Dendritic cell treated with granulocyte-macrophage colony-stimulating factor and Interleukin-4, amounts not matched to agents 40 ng/mL and 50 ng/mL, for 4 days (primary cell): ENCODE measurements around the gene GPX4.
"Not testable (repeated sequence)": the region's sequence is repeated elsewhere in the genome, so short reads cannot be mapped to it uniquely, and the experiment has no call there.

Source experiments
- H3K27ac Mint-ChIP-seq: one replicate; pipeline ENCODE4 v1.8.0; 2022; ENCODE audit warnings: mild to moderate bottlenecking, mixed read lengths
- H3K27me3 Mint-ChIP-seq: one replicate; pipeline ENCODE4 v1.8.0; 2022; ENCODE audit warnings: mild to moderate bottlenecking, mixed read lengths
- H3K36me3 Mint-ChIP-seq: one replicate; pipeline ENCODE4 v1.8.0; 2022; ENCODE audit warnings: low read depth, mixed read lengths
- H3K4me1 Mint-ChIP-seq: one replicate; pipeline ENCODE4 v1.8.0; 2022; ENCODE audit warnings: low read depth, mixed read lengths
- H3K4me3 Mint-ChIP-seq: one replicate; pipeline ENCODE4 v1.8.0; 2022; ENCODE audit warnings: mild to moderate bottlenecking, moderate library complexity, mixed read lengths
- H3K9me3 Mint-ChIP-seq: one replicate; pipeline ENCODE4 v1.8.0; 2022; ENCODE audit warnings: mixed read lengths
- intact Hi-C: fragments of 100-400 bp; cut with micrococcal nuclease; formaldehyde crosslinking; loops from one replicate; pipeline ENCODE4 v1.15.0; 2022

The GPX4 gene

GRCh38 chr19:1107661-1108261 is 4.0 kb downstream of the GPX4 start:
- Mint-ChIP-seq H3K27ac (peak overlapping the region; percentile 93), H3K27me3 (no peaks in the 10 kb centered on the region), H3K4me3 (no peak overlapping the region), H3K36me3 (peaks cover 76% of the 10 kb centered on the region), H3K9me3 (no peaks in the 10 kb centered on the region), H3K4me1 (peaks cover 33% of the 10 kb centered on the region)
- intact Hi-C loops = no loop called here

GRCh38 chr19:1108291-1109031 is 4.7 kb downstream of the GPX4 start:
- peaks cover 33% of the 10 kb centered on the region for H3K4me1 Mint-ChIP-seq
- H3K4me3 Mint-ChIP-seq = no peak overlapping the region
- no peak overlapping the region for H3K27ac Mint-ChIP-seq
- no peaks in the 10 kb centered on the region for H3K27me3 Mint-ChIP-seq
- H3K9me3 Mint-ChIP-seq = no peaks in the 10 kb centered on the region
- H3K36me3 Mint-ChIP-seq = peaks cover 83% of the 10 kb centered on the region
- intact Hi-C loops = no loop called here

GRCh38 chr19:1109032-1109551 is 5.3 kb downstream of the GPX4 start:
- Mint-ChIP-seq H3K27ac (no peak overlapping the region), H3K4me1 (peaks cover 39% of the 10 kb centered on the region), H3K36me3 (peaks cover 89% of the 10 kb centered on the region), H3K27me3 (no peaks in the 10 kb centered on the region), H3K4me3 (no peak overlapping the region), H3K9me3 (no peaks in the 10 kb centered on the region)
- intact Hi-C loops = no loop called here

GRCh38 chr19:1109697-1110671 is 6.2 kb downstream of the GPX4 start:
- intact Hi-C loops = loop anchor here (5.0 kb wide), 1 partner anchor 82 kb away; no protein-coding TSS in a partner anchor
- Mint-ChIP-seq H3K27me3 (no peaks in the 10 kb centered on the region), H3K27ac (no peak overlapping the region), H3K9me3 (no peaks in the 10 kb centered on the region), H3K4me3 (no peak overlapping the region), H3K36me3 (peaks cover 95% of the 10 kb centered on the region), H3K4me1 (peaks cover 43% of the 10 kb centered on the region)

- Mint-ChIP-seq H3K27ac (no peak overlapping the region), H3K36me3 (peaks cover 95% of the 10 kb centered on the region), H3K9me3 (no peaks in the 10 kb centered on the region), H3K27me3 (no peaks in the 10 kb centered on the region), H3K4me3 (no peak overlapping the region), H3K4me1 (peaks cover 42% of the 10 kb centered on the region)
- intact Hi-C loops = loop anchor here (5.0 kb wide), 1 partner anchor 81 kb away; no protein-coding TSS in a partner anchor
These were observed 7.2 kb downstream of the GPX4 start for GRCh38 chr19:1110809-1111640.

GRCh38 chr19:1111641-1112267 is 8.0 kb downstream of the GPX4 start:
- Mint-ChIP-seq H3K27me3 (no peaks in the 10 kb centered on the region), H3K4me3 (no peak overlapping the region)

GRCh38 chr19:1112268-1113029 is 8.7 kb downstream of the GPX4 start:
- H3K27ac Mint-ChIP-seq = peak overlapping the region; percentile 67
- H3K9me3 Mint-ChIP-seq = no peaks in the 10 kb centered on the region
- intact Hi-C loops = loop anchor here (5.0 kb wide), 1 partner anchor 80 kb away; no protein-coding TSS in a partner anchor
- peaks cover 33% of the 10 kb centered on the region for H3K4me1 Mint-ChIP-seq
- peaks cover 95% of the 10 kb centered on the region for H3K36me3 Mint-ChIP-seq
- no peak overlapping the region for H3K4me3 Mint-ChIP-seq
- H3K27me3 Mint-ChIP-seq = no peaks in the 10 kb centered on the region

More at GRCh38 chr19:1111641-1112267, 8.0 kb downstream of the GPX4 start:
- Mint-ChIP-seq H3K4me1 (peaks cover 36% of the 10 kb centered on the region), H3K36me3 (peaks cover 95% of the 10 kb centered on the region), H3K9me3 (no peaks in the 10 kb centered on the region), H3K27ac (no peak overlapping the region)
- intact Hi-C loops = loop anchor here (5.0 kb wide), 1 partner anchor 81 kb away; no protein-coding TSS in a partner anchor

- H3K4me3 Mint-ChIP-seq = no peak overlapping the region
- no peaks in the 10 kb centered on the region for H3K27me3 Mint-ChIP-seq
- H3K27ac Mint-ChIP-seq = peak overlapping the region; percentile 67
- H3K4me1 Mint-ChIP-seq = peaks cover 34% of the 10 kb centered on the region
- intact Hi-C loops = loop anchor here (5.0 kb wide), 1 partner anchor 79 kb away; no protein-coding TSS in a partner anchor
- H3K36me3 Mint-ChIP-seq = peaks cover 100% of the 10 kb centered on the region
- H3K9me3 Mint-ChIP-seq = no peaks in the 10 kb centered on the region
These were observed 9.5 kb downstream of the GPX4 start for GRCh38 chr19:1113030-1113985.

GRCh38 chr19:1113986-1114483 is 10.2 kb downstream of the GPX4 start:
- intact Hi-C loops = loop anchor here (5.0 kb wide), 1 partner anchor 78 kb away; no protein-coding TSS in a partner anchor
- H3K27ac Mint-ChIP-seq = peak overlapping the region; percentile 67
- no peaks in the 10 kb centered on the region for H3K27me3 Mint-ChIP-seq

GRCh38 chr19:1114728-1115127 is 10.9 kb downstream of the GPX4 start:
- intact Hi-C loops = loop anchor here (5.0 kb wide), 1 partner anchor 78 kb away; no protein-coding TSS in a partner anchor
- peaks cover 100% of the 10 kb centered on the region for H3K36me3 Mint-ChIP-seq
- peak overlapping the region; percentile 67 for H3K27ac Mint-ChIP-seq
- H3K9me3 Mint-ChIP-seq, H3K27me3 Mint-ChIP-seq, H3K4me3 Mint-ChIP-seq: not testable (repeated sequence)
- H3K4me1 Mint-ChIP-seq = peaks cover 41% of the 10 kb centered on the region

More at GRCh38 chr19:1113986-1114483, 10.2 kb downstream of the GPX4 start:
- peaks cover 41% of the 10 kb centered on the region for H3K4me1 Mint-ChIP-seq
- no peaks in the 10 kb centered on the region for H3K9me3 Mint-ChIP-seq
- peaks cover 100% of the 10 kb centered on the region for H3K36me3 Mint-ChIP-seq
- no peak overlapping the region for H3K4me3 Mint-ChIP-seq
